Neural cell (in vitro differentiated cells): Measurements from ENCODE around the gene SH3GL1. TPM values are rescaled to one million over a fixed set of nuclear protein-coding genes. Genes with fewer than 3 reads are reported as not detected.

ENCODE experiments used
- H2AFZ ChIP-seq: fragments of 200-600, 300-800 bp; sonication (generic), shearing (Covaris generic); 2 replicates; pipeline ENCODE4 v1.6.0; 2014; ENCODE audit warnings: low read depth, mild to moderate bottlenecking, antibody characterized with exemption, low read length, moderate library complexity
- H3F3A ChIP-seq: fragments of 200-600 bp; shearing (Covaris generic); 2 replicates; pipeline ENCODE4 v1.6.1; 2016; ENCODE audit warnings: mild to moderate bottlenecking, moderate library complexity, mixed read lengths, antibody characterized with exemption, low read length; ENCODE audit not compliant: insufficient read depth, poor library complexity, severe bottlenecking
- H3K27ac ChIP-seq: fragments of 200-600, 300-800 bp; sonication (generic), shearing (Covaris generic); 2 replicates; pipeline ENCODE4 v1.5.1; 2014; ENCODE audit warnings: mild to moderate bottlenecking, low read length, moderate library complexity
- H3K27me3 ChIP-seq: fragments of 300-800, 200-600 bp; sonication (generic), shearing (Covaris generic); 2 replicates; pipeline ENCODE4 v1.6.0; 2014; ENCODE audit warnings: mild to moderate bottlenecking, low read depth, low read length, moderate library complexity; ENCODE audit not compliant: insufficient read depth
- H3K36me3 ChIP-seq: fragments of 300-800, 200-600 bp; sonication (generic), shearing (Covaris generic); 2 replicates; pipeline ENCODE4 v1.5.1; 2014; ENCODE audit warnings: mild to moderate bottlenecking, antibody characterized with exemption, low read length, moderate library complexity; ENCODE audit not compliant: insufficient read depth
- H3K4me2 ChIP-seq: fragments of 300-800, 200-600 bp; sonication (generic), shearing (Covaris generic); 2 replicates; pipeline ENCODE4 v1.6.0; 2014; ENCODE audit warnings: mild to moderate bottlenecking, low read length
- H3K4me3 ChIP-seq: fragments of 300-800, 200-600 bp; sonication (generic), shearing (Covaris generic); 2 replicates; pipeline ENCODE4 v1.5.1; 2014; ENCODE audit warnings: mild to moderate bottlenecking, low read length, moderate library complexity
- H3K79me2 ChIP-seq: fragments of 200-600 bp; shearing (Covaris generic); replicated peaks from 2 replicates; pipeline ENCODE4 v1.6.0; 2014; ENCODE audit warnings: mild to moderate bottlenecking, low read length, moderate library complexity; ENCODE audit not compliant: insufficient read depth
- H3K9ac ChIP-seq: fragments of 300-800, 200-600 bp; sonication (generic), shearing (Covaris generic); 2 replicates; pipeline ENCODE4 v1.6.1; 2016; ENCODE audit warnings: mild to moderate bottlenecking, low read length, mixed read lengths
- H3K9me2 ChIP-seq: fragments of 200-600 bp; shearing (Covaris generic); 2 replicates; pipeline ENCODE4 v1.6.1; 2016; ENCODE audit warnings: mild to moderate bottlenecking, low read length, mixed read lengths; ENCODE audit not compliant: insufficient read depth
- H3K9me3 ChIP-seq: fragments of 200-600, 300-800 bp; sonication (generic), shearing (Covaris generic); 2 replicates; pipeline ENCODE4 v1.6.1; 2016; ENCODE audit warnings: mild to moderate bottlenecking, mixed run types, low read length, moderate library complexity, mixed read lengths
- H4K20me1 ChIP-seq: fragments of 200-600 bp; shearing (Covaris generic); 2 replicates; pipeline ENCODE4 v1.6.1; 2016; ENCODE audit warnings: mild to moderate bottlenecking, mixed run types; ENCODE audit not compliant: insufficient read depth
- EP300 ChIP-seq: fragments of 450-650 bp; conservative IDR thresholded peaks from 2 replicates; pipeline ENCODE4 v1.6.1; 2014; ENCODE audit warnings: antibody characterized with exemption, mild to moderate bottlenecking, moderate library complexity; ENCODE audit not compliant: poor library complexity, severe bottlenecking
- EZH2 ChIP-seq: fragments of 200-600, 300-800 bp; shearing (Covaris generic), sonication (generic); IDR thresholded peaks from 2 replicates; pipeline ENCODE4 v1.6.1; 2014; ENCODE audit warnings: antibody characterized with exemption, low read length, borderline replicate concordance, mild to moderate bottlenecking; ENCODE audit not compliant: insufficient read depth, poor library complexity, severe bottlenecking
- MXI1 ChIP-seq: fragments of 450-650 bp; conservative IDR thresholded peaks from 2 replicates; pipeline ENCODE4 v1.6.1; 2014; ENCODE audit warnings: antibody characterized with exemption, mild to moderate bottlenecking; ENCODE audit not compliant: poor library complexity, severe bottlenecking
- POLR2AphosphoS5 ChIP-seq: IDR thresholded peaks from 2 replicates; pipeline ENCODE4 v1.6.1; 2012
- RAD21 ChIP-seq: fragments of 450-650 bp; conservative IDR thresholded peaks from 2 replicates; pipeline ENCODE4 v1.6.1; 2014; ENCODE audit warnings: antibody characterized with exemption, mild to moderate bottlenecking, moderate library complexity
- SMC3 ChIP-seq: fragments of 450-650 bp; conservative IDR thresholded peaks from 2 replicates; pipeline ENCODE4 v1.6.1; 2014; ENCODE audit warnings: antibody characterized with exemption, mild to moderate bottlenecking, moderate library complexity; ENCODE audit not compliant: poor library complexity
- TAF1 ChIP-seq: IDR thresholded peaks from 2 replicates; pipeline ENCODE4 v1.6.1; 2012; ENCODE audit warnings: low read depth
- polyA plus RNA-seq: library from polyadenylated mRNA; depleted of rRNA; stranded (reverse); fragments of >200 nt; gene quantifications from 2 replicates; pipeline ENCODE4 v1.2.3, GENCODE V29; 2014
- TF ChIP-seq, protein P1 (sequence below): fragments of 450-650 bp; IDR thresholded peaks from 2 replicates; pipeline ENCODE4 v1.5.1; 2014; ENCODE audit warnings: antibody characterized with exemption, mild to moderate bottlenecking, moderate library complexity; ENCODE audit not compliant: poor library complexity, severe bottlenecking
- TF ChIP-seq, protein P2 (sequence below): IDR thresholded peaks from 2 replicates; pipeline ENCODE4 v1.6.1; 2012; ENCODE audit warnings: borderline replicate concordance

SH3GL1 gene
- polyA plus RNA-seq, 1 donor from 2014 or later: 25.2 TPM

DNA sequence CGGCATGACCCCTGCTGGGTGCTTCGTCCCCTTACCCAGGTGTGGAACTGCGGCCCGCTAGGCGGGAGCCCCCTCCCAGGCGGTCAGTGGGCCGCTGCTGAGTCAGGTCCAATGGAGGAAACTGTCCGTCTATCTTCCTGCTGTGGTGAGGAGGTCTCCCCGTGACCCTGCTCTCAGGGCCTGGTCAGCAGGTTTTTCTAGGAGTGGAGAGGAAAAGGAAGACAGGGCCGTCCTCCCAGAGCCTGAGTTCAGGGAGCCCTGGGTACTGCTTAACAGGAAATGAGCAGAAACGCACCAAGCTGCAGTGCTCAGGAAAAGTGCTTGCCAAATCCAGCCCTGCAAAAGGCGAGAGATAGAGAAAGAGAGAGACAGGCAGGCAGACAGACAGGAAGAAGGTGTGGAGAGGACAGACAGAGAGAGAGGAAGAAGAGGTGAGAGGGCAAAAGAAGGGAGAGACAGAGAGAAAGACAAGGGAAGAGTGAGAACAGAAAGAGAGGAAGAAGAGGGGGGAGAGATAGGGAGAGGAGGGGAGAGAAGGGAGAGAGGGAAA is 10.3 kb downstream of the SH3GL1 start:
- Histone ChIP-seq H3K27ac (peak overlapping the region; percentile 88), H3K79me2 (peaks cover 17% of the 10 kb centered on the region), H3K36me3 (no peaks in the 10 kb centered on the region), H2AFZ (no peak overlapping the region), H3K9me3 (no peaks in the 10 kb centered on the region), H3K9ac (peak overlapping the region; percentile 65), H3F3A (no peaks in the 10 kb centered on the region), H4K20me1 (no peaks in the 10 kb centered on the region), H3K4me3 (peak overlapping the region; percentile 54), H3K9me2 (no peaks in the 10 kb centered on the region), H3K27me3 (no peaks in the 10 kb centered on the region), H3K4me2 (peak overlapping the region; percentile 70)
- no peak for TF ChIP-seq RAD21
- no peak for TF ChIP-seq TAF1
- TF ChIP-seq POLR2AphosphoS5: no peak
- TF ChIP-seq, protein P1, sequence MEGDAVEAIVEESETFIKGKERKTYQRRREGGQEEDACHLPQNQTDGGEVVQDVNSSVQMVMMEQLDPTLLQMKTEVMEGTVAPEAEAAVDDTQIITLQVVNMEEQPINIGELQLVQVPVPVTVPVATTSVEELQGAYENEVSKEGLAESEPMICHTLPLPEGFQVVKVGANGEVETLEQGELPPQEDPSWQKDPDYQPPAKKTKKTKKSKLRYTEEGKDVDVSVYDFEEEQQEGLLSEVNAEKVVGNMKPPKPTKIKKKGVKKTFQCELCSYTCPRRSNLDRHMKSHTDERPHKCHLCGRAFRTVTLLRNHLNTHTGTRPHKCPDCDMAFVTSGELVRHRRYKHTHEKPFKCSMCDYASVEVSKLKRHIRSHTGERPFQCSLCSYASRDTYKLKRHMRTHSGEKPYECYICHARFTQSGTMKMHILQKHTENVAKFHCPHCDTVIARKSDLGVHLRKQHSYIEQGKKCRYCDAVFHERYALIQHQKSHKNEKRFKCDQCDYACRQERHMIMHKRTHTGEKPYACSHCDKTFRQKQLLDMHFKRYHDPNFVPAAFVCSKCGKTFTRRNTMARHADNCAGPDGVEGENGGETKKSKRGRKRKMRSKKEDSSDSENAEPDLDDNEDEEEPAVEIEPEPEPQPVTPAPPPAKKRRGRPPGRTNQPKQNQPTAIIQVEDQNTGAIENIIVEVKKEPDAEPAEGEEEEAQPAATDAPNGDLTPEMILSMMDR: no peak
- no peak for TF ChIP-seq EP300
- TF ChIP-seq MXI1: no peak
- TF ChIP-seq EZH2: no peak
- TF ChIP-seq, protein P2, sequence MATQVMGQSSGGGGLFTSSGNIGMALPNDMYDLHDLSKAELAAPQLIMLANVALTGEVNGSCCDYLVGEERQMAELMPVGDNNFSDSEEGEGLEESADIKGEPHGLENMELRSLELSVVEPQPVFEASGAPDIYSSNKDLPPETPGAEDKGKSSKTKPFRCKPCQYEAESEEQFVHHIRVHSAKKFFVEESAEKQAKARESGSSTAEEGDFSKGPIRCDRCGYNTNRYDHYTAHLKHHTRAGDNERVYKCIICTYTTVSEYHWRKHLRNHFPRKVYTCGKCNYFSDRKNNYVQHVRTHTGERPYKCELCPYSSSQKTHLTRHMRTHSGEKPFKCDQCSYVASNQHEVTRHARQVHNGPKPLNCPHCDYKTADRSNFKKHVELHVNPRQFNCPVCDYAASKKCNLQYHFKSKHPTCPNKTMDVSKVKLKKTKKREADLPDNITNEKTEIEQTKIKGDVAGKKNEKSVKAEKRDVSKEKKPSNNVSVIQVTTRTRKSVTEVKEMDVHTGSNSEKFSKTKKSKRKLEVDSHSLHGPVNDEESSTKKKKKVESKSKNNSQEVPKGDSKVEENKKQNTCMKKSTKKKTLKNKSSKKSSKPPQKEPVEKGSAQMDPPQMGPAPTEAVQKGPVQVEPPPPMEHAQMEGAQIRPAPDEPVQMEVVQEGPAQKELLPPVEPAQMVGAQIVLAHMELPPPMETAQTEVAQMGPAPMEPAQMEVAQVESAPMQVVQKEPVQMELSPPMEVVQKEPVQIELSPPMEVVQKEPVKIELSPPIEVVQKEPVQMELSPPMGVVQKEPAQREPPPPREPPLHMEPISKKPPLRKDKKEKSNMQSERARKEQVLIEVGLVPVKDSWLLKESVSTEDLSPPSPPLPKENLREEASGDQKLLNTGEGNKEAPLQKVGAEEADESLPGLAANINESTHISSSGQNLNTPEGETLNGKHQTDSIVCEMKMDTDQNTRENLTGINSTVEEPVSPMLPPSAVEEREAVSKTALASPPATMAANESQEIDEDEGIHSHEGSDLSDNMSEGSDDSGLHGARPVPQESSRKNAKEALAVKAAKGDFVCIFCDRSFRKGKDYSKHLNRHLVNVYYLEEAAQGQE: no peak

DNA sequence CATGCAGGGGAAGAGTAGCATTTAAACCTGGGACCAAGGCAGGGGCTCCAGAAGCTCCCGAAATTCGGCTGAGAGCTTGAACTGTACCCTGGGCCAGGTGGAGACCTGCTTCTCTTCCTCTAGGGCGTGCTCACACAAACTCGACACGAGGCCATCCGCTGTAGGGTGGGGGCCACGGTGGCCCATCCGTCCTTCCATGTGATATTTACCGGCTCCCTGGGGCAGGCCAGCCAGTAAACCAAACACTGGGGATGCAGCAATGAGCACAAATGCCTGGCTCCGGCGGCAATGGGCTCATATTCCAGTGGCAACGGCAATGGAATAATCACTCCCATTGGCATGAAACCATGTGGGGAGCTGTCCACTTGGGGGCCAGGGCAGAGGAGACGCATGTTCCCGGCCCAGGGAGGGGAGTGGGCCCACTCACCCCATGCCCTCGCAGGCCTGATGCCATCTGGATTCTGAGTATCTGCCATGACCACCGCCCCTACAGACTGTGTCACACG is 10.8 kb downstream of the SH3GL1 start:
- peak overlapping the region; percentile 54 for H3K4me3 ChIP-seq
- H3K9me2 ChIP-seq: no peaks in the 10 kb centered on the region
- H3K9me3 ChIP-seq: no peaks in the 10 kb centered on the region
- no peaks in the 10 kb centered on the region for H3K36me3 ChIP-seq
- peak overlapping the region; percentile 65 for H3K9ac ChIP-seq
- no peaks in the 10 kb centered on the region for H4K20me1 ChIP-seq
- no peaks in the 10 kb centered on the region for H3K27me3 ChIP-seq
- no peaks in the 10 kb centered on the region for H3F3A ChIP-seq
- no peak overlapping the region for H3K4me2 ChIP-seq
- H3K79me2 ChIP-seq: peaks cover 15% of the 10 kb centered on the region
- H3K27ac ChIP-seq: peak overlapping the region; percentile 88
- no peak for TF ChIP-seq MXI1
- no peak for TF ChIP-seq TAF1
- no peak for TF ChIP-seq EP300
- TF ChIP-seq EZH2: no peak
- TF ChIP-seq, protein P1: no peak
- no peak for TF ChIP-seq SMC3
- no peak for TF ChIP-seq RAD21
- no peak for TF ChIP-seq POLR2AphosphoS5
- H2AFZ ChIP-seq: no peak overlapping the region
